Fibroblast of villous mesenchyme (primary cell): ENCODE data around the gene NUP98. TPM values are rescaled to one million over a fixed set of nuclear protein-coding genes. Genes with fewer than 3 reads are reported as not detected.

Source experiments
- DNase-seq: peaks from one replicate; pipeline ENCODE4 v3.0.0-alpha.2; 2010; ENCODE audit warnings: low read depth
- H3K4me3 ChIP-seq: 2 replicates; pipeline ENCODE4 v1.5.1; 2011; ENCODE audit warnings: low read depth, mild to moderate bottlenecking, low read length
- total RNA-seq: library from RNA; depleted of rRNA; stranded (reverse); fragments of >200 nt; gene quantifications from 2 replicates; pipeline ENCODE4 v1.2.3, GENCODE V29; 2012
- TF ChIP-seq, protein P1 (sequence below): IDR thresholded peaks from 2 replicates; pipeline ENCODE4 v1.5.1; 2012; ENCODE audit warnings: low read depth, mild to moderate bottlenecking, low read length; ENCODE audit not compliant: insufficient read depth

Gene NUP98
- total RNA-seq, 1 donor, result 183 TPM

GRCh38 chr11:3669742-3670183 is 127.6 kb downstream of the NUP98 start:
- no peak overlapping the region for H3K4me3 ChIP-seq
- DNase-seq, result no peak
- TF ChIP-seq, protein P1, sequence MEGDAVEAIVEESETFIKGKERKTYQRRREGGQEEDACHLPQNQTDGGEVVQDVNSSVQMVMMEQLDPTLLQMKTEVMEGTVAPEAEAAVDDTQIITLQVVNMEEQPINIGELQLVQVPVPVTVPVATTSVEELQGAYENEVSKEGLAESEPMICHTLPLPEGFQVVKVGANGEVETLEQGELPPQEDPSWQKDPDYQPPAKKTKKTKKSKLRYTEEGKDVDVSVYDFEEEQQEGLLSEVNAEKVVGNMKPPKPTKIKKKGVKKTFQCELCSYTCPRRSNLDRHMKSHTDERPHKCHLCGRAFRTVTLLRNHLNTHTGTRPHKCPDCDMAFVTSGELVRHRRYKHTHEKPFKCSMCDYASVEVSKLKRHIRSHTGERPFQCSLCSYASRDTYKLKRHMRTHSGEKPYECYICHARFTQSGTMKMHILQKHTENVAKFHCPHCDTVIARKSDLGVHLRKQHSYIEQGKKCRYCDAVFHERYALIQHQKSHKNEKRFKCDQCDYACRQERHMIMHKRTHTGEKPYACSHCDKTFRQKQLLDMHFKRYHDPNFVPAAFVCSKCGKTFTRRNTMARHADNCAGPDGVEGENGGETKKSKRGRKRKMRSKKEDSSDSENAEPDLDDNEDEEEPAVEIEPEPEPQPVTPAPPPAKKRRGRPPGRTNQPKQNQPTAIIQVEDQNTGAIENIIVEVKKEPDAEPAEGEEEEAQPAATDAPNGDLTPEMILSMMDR, result no peak

GRCh38 chr11:3669128-3669527 is 128.2 kb downstream of the NUP98 start:
- TF ChIP-seq, protein P1, result no peak
- DNase-seq, result no peak
- no peak overlapping the region for H3K4me3 ChIP-seq

DNA sequence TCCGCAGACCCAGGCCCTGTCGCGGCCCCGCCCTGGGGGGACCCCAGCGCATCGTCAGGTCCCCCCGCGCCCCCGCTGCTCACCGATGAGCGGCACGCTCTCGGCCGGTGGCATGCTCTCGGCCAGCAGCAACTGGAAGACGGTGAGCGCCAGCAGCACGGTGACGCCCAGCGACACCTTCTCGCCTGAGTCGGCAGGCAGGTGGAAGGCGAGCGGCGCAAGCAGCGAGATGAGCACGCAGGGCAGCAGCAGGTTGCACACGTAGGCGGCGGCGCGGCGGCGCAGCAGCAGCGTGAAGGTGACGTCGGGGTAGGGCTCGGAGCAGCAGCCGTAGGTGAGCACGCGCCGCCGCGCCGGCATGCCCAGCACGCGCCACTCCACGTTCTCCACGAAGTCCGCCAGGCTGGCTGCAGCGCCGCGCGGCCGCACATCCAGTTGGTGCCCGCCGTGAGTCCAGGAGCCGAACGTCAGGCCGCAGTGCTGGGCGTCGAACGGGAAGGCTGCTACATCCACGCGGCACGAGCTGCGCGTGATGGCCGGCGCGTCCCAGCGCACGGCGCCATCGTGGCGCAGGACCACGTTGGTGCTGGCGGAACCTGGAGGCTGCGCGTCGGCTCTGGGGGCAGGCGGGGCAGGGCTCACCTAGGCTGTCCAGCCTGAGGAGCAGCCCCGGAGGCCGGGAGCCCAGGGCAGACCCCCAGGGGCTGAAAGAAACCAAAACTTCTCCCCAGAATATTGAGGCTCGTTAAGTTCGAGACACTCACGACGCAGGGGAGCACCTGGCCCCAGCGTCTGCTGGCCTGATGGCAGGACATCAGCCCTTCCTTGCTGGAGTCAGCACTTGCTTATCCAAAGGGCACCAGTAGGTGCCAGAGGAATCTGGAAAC is 130.0 kb downstream of the NUP98 start:
- no peak for DNase-seq
- TF ChIP-seq, protein P1, result no peak
- no peak overlapping the region for H3K4me3 ChIP-seq

DNA sequence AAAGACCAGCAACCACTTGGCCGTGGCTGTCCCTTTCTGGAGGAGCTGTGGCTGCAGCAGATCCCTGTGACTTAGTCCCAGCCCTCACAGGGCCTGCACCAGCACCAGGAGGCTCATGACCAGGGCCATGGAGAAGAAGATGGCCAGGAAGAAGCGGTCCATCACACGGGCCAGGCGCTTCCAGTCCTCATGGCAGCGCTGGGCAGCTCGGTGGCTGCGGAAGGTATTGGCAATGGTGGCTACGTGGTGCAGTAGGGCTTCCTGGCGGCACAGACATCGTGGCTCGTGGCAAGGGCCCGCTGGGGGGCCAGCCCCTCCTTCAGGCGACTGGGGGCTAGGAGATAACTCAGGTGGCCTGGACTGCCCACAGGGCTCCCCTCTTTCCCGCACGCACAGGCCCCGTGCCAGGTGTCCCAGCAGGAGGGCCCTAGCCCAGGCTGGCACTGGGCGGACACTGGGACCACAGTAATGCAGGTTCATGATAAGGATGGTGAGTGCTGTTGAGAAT is 131.3 kb downstream of the NUP98 start:
- H3K4me3 ChIP-seq, result no peak overlapping the region
- TF ChIP-seq, protein P1, result no peak
- no peak for DNase-seq

GRCh38 chr11:3665336-3666022 is 131.9 kb downstream of the NUP98 start:
- no peak for DNase-seq
- TF ChIP-seq, protein P1, result no peak

GRCh38 chr11:3664032-3664630 is 133.2 kb downstream of the NUP98 start:
- TF ChIP-seq, protein P1, result no peak
- no peak overlapping the region for H3K4me3 ChIP-seq
- no peak for DNase-seq

More at GRCh38 chr11:3665336-3666022, 131.9 kb downstream of the NUP98 start:
- H3K4me3 ChIP-seq, result no peak overlapping the region
